SK-N-DZ (cell line): ENCODE measurements around the gene IRAK4. TPM values are rescaled to one million over a fixed set of nuclear protein-coding genes. Genes with fewer than 3 reads are reported as not detected.
A peak's percentile ranks its signal among the peaks of the same experiment; 100 is the strongest.
"Not testable (repeated sequence)": the region's sequence is repeated elsewhere in the genome, so short reads cannot be mapped to it uniquely, and the experiment has no call there.

Source experiments
- DNase-seq: peaks from one replicate; pipeline ENCODE4 v3.0.0-alpha.2; 2015; ENCODE audit warnings: low spot score
- polyA plus RNA-seq, 2 experiments: library from polyadenylated mRNA; depleted of rRNA; stranded (reverse); fragments of >200 nt; gene quantifications; 2 replicates each; pipeline ENCODE4 v1.2.3, GENCODE V29; 2014

IRAK4 gene
- polyA plus RNA-seq (2014; cell fraction: cytosol; rRNA removed), result 7.4 and 9.6 TPM in 2 replicates
- 5.5 and 11.8 TPM in 2 replicates for polyA plus RNA-seq (2014; cell fraction: nucleus; rRNA removed)

DNA sequence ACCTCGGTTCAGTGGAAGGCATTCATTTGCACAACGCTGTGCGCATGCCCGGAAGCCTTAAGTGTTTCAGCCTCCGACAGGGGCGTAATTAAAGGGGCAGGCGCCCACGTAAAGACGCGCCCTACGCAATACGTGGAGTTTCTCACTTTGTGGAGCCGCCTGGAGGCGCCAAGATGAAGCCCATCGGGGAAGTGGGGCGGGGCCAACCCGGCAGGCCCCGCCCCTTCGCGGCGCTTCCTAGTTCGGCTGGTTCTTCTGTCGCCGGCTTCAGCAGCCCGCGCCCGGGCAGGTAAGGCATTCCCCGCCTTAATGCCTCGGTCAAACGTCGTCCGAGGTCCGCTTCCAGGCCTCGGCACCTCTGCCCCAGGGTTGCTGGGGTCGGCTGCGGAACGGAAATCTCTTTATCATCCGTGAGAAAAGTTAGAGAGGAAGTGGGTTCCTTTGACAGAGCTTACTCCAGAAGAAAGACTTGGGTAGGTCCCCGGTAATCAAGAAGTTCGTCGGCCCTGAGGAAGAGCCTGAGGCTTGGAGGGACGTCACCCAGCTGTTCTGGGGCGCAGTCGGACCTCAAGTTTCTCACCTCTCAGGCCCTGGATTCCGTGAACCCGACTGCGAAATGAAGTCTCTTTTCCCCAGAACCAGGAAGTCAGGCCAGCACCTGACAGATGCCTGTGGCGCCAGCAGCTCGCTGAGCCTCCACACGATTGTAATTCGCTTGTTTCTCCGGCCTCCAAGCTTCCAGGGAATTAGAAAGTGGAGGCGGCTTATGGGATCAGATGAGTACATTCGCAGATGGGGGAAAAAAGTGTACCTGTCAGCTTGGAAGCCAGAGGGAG, at the start of gene IRAK4, which contains the start of gene PUS7L:
Gene IRAK4, plus strand, starts transcription at position 224 of the 836 bp plus-strand sequence. CDS start 9,161 bp downstream, outside the sequence.
Gene PUS7L, minus strand, starts transcription at position 63 of the 836 bp plus-strand sequence. CDS start 3,545 bp downstream, outside the sequence.
- DNase-seq, result peak; percentile 99

DNA sequence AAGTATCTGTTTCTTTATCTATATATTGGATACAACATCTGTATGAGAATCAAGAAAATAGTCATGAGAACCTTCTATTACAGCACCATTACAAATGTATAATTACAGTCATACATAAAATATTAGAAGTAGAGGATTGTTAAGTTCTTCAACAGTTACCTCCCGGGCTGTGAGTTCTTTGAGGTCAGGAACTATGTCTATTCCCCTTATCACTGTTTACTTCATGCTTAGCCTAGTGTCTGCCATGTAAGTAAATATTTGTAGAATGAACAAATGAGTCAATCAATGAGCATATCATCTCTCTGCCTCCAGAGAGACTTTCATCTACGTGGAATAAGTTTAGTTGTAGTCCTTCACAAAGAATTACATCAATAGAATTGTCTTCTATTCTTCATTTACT, 47.4 kb upstream of the IRAK4 start:
- no peak for DNase-seq

DNA sequence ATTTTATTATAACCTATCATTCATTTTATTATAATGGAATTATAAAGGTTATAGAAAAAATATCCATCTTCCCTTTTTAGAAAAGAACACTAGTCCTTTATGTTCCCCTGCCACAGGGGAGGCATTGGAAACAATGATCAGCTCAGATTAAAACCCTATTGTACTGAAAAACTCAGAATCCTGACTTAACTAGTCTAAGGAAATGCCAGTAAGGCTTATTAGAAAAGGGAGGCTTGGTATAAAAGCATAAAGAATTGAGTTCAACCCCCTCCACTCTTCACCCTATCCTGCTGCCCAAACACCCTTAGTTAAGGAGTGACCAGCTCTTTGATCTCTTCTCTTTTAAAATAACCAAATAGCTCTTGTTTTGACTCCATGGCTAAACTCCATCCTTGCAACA, 36.1 kb upstream of the IRAK4 start:
- no peak for DNase-seq

- no peak for DNase-seq
Measured at GRCh38 chr12:43723134-43723533, 35.6 kb upstream of the IRAK4 start.

GRCh38 chr12:43728117-43728516, 30.6 kb upstream of the IRAK4 start:
- no peak for DNase-seq

GRCh38 chr12:43728698-43729097, 30.1 kb upstream of the IRAK4 start:
- DNase-seq, result no peak

GRCh38 chr12:43730283-43730682, 28.5 kb upstream of the IRAK4 start:
- no peak for DNase-seq

DNA sequence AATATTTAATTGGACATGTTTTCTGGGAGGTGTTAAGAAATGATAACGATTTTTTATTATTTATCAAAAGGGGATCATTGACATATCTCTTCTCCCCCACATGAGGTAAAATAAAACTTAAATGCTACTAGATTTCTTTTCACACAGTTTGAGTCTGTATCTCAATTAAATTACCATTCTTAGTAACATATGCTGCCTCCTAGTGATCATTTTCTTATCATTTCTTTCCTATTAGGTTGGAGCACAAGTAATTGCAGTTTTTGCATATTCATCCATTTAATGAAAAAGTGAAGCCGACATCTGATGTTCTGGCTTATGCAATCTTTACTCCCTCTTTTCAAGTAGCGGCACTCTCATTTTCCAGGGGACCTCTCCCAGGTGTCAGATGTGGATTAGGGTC, 25.1 kb upstream of the IRAK4 start:
- DNase-seq, result no peak

GRCh38 chr12:43736927-43737440, 21.8 kb upstream of the IRAK4 start:
- DNase-seq, result no peak

- DNase-seq, result no peak
Measured at GRCh38 chr12:43737646-43738045, 21.1 kb upstream of the IRAK4 start.

DNA sequence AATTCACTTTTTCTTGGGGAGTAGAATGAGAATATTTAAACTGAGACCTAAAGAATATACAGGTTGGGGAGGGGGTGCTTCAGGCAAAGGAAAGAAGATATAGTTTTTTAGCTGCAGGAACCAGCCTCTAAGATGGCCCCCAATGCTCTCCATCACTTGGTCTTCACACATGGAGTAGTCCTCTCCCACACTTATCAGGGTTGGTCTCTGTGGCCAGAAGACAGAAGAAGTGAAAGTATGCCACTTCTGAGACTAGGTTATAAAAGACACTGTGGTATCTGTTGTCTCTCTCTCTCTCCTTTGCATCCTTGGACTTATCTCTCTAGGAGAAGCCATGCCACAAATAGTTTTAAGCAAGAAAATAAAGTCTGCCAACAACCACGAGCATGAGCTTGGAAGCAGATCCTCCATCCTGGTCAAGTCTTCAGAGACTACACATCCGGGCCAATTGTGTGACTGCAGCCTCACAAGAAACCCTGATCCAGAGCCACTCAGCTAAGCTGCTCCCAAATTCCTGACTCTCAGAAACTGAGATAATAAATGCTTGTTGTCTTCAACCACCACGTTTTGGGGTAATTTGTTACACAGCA, 18.1 kb upstream of the IRAK4 start:
- DNase-seq, result no peak

GRCh38 chr12:43742106-43742505, 16.6 kb upstream of the IRAK4 start:
- peak; percentile 27 for DNase-seq

DNA sequence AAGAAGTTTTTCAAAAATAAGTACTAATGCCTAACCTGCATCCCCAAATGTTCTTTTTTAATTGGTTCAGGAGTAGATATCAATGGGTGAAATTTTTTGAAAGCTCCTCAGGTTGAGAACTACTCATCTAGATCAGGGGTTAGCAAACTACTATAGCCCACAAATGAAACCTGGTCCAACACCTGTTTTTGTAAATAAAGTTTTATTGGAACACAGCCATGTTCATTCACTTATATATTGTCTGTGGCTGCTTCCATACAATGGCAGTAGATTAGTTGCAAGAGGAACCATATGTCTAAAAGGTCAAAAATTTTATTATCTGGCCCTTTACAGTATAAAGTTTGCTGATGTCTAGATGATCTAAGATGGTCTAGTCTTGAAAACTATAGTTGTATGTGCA, 13.9 kb upstream of the IRAK4 start:
- DNase-seq, result no peak

DNA sequence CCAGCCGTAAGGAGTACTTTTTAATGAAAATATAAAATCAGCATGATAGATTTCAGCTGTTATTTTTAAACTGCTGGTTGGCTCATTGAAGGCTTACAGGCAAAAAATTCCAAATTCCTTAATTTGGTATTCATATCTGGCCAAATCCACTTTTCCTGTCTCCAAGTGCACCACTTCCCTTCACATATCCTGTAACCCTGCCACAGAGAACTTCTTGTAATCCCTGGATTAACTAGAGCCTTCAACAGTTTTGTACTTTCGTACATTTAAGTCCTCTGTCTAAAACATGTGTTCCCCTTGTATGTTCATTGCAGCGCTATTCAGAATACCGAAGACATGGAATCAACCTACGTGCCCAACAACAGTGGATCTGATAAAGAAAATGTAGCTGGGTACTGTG, 9.7 kb upstream of the IRAK4 start:
- no peak for DNase-seq

GRCh38 chr12:43750814-43751213, 7.9 kb upstream of the IRAK4 start:
- no peak for DNase-seq

DNA sequence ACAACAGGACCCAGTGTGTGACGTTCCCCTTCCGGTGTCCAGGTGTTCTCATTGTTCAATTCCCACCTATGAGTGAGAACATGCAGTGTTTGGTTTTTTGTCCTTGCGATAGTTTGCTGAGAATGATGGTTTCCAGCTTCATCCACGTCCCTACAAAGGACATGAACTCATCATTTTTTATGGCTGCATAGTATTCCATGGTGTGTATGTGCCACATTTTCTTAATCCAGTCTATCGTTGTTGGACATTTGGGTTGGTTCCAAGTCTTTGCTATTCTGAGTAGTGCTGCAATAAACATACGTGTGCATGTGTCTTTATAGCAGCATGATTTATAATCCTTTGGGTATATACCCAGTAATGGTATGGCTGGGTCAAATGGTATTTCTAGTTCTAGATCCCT, 7.4 kb upstream of the IRAK4 start:
- not testable (repeated sequence) for DNase-seq

- DNase-seq, result no peak
Measured at GRCh38 chr12:43754015-43754414, 4.7 kb upstream of the IRAK4 start.

GRCh38 chr12:43758247-43758727, 464 bp upstream of the IRAK4 start:
- no peak for DNase-seq

- no peak for DNase-seq
Measured at GRCh38 chr12:43760396-43760795, 1.6 kb downstream of the IRAK4 start.

DNA sequence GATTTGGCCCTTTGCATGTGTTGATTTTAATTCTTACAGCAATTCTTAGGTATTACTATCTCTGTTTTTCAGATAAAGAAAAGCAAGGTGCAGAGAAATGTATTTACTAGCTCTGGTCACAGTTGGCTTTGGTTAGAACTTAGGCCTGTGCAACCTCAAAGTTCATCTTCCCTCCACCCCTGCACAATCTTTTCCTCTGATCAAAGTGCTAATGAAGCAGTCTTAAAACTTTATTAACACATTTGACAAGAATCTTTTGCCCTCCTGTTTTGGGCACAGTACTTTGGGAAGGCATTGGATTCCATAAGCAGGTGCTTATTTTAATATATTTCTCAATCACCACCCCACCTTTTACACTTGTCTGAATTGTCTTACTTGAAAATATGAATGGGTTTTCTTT, 2.7 kb downstream of the IRAK4 start:
- DNase-seq, result no peak

- no peak for DNase-seq
Measured at GRCh38 chr12:43762596-43762995, 3.8 kb downstream of the IRAK4 start.

- DNase-seq, result no peak
Measured at GRCh38 chr12:43763769-43764168, 5.0 kb downstream of the IRAK4 start.

GRCh38 chr12:43764528-43764927, 5.8 kb downstream of the IRAK4 start:
- no peak for DNase-seq
